ENCODE data around the gene PCSK2.

DNA sequence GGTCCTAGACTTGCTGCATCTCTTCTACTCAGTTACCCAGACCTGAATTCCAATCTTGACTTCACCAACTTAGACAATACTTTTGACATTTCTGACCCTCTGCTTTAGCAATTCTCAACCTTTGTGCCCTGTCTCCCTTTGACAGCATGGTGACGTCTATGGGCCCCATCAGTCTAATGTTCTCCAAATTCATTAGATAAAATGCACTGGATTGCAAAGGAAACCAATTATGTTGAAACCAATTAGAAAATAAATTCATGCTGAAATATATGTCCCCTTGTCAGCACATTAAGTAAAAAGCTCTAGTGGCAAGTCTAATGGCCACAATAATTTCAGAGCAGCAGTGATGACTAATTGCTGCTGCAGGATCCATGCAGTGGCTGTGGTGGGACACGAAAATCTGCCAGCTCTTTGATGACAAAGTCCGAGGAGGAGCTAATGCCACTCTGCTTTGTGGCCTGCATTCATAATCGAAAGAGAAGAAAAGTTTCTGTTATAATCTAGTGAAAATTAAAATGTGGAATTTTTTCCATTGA lies 240.3 kb downstream of the PCSK2 start:
- TF ChIP-seq, protein P1, sequence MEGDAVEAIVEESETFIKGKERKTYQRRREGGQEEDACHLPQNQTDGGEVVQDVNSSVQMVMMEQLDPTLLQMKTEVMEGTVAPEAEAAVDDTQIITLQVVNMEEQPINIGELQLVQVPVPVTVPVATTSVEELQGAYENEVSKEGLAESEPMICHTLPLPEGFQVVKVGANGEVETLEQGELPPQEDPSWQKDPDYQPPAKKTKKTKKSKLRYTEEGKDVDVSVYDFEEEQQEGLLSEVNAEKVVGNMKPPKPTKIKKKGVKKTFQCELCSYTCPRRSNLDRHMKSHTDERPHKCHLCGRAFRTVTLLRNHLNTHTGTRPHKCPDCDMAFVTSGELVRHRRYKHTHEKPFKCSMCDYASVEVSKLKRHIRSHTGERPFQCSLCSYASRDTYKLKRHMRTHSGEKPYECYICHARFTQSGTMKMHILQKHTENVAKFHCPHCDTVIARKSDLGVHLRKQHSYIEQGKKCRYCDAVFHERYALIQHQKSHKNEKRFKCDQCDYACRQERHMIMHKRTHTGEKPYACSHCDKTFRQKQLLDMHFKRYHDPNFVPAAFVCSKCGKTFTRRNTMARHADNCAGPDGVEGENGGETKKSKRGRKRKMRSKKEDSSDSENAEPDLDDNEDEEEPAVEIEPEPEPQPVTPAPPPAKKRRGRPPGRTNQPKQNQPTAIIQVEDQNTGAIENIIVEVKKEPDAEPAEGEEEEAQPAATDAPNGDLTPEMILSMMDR (IDR thresholded peaks at IDR 0.05 in 8 of 11, conservative IDR thresholded peaks at IDR 0.05 in 3 of 11): no peak
- no peak for TF ChIP-seq POLR2A (IDR thresholded peaks at IDR 0.05)

All from spleen (tissue), 7 donors.